ENCODE data around the gene ZNF385D. TPM values are rescaled to one million over a fixed set of nuclear protein-coding genes. Genes with fewer than 3 reads are reported as not detected.

Gene ZNF385D
- total RNA-seq, 1 experiment from 2014 or later: 0.28 TPM

DNA sequence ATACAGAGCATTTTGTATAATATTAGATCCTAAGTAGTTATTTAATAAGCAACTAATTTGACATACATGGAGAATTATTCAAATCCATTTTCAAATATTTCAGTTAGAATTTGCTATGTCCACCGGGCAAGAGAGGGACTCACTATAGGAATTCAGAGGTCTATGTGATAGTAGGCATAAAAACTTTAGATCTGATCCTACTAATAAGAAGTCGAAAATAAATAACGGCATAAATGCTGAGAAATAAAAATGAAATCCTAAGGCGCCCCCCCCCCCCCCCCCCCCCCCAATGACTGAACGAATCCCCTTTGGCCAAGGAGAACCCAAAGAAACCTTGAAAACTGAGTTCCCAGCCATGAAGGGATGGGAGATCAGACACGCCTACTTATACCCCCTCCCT is 80.6 kb downstream of the ZNF385D start:
- no TSS peak for BruUV-seq (replicated peaks)
- Histone ChIP-seq H3K9me2 (ENCODE audit: insufficient read depth) (0 out of 2 replicates have a peak, but pooled peaks cover 5% of the 10 kb centered on the region), H3K79me2 (ENCODE audit: low read depth) (no peaks in the 10 kb centered on the region), H4K20me1 (ENCODE audit: insufficient read depth) (no peaks in the 10 kb centered on the region), H3K4me3 (no peak overlapping the region), H3K9me3 (ENCODE audit: insufficient read depth, low read depth) (no peaks in the 10 kb centered on the region), H3F3A (ENCODE audit: insufficient read depth, low read depth) (no peaks in the 10 kb centered on the region), H3K4me2 (no peak overlapping the region), H3K27me3 (ENCODE audit: insufficient read depth, low read depth) (no peaks in the 10 kb centered on the region), H2AFZ (no peak overlapping the region), H3K36me3 (ENCODE audit: low read depth) (no peaks in the 10 kb centered on the region), H3K27ac (no peak overlapping the region), H3K4me1 (replicated peaks; ENCODE audit: insufficient read depth) (no peaks in the 10 kb centered on the region)
- intact Hi-C loops (cut with micrococcal nuclease; ENCODE audit: unreplicated experiment): no loop called here
- no peak for DNase-seq
- TF ChIP-seq, protein P1, sequence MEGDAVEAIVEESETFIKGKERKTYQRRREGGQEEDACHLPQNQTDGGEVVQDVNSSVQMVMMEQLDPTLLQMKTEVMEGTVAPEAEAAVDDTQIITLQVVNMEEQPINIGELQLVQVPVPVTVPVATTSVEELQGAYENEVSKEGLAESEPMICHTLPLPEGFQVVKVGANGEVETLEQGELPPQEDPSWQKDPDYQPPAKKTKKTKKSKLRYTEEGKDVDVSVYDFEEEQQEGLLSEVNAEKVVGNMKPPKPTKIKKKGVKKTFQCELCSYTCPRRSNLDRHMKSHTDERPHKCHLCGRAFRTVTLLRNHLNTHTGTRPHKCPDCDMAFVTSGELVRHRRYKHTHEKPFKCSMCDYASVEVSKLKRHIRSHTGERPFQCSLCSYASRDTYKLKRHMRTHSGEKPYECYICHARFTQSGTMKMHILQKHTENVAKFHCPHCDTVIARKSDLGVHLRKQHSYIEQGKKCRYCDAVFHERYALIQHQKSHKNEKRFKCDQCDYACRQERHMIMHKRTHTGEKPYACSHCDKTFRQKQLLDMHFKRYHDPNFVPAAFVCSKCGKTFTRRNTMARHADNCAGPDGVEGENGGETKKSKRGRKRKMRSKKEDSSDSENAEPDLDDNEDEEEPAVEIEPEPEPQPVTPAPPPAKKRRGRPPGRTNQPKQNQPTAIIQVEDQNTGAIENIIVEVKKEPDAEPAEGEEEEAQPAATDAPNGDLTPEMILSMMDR (conservative IDR thresholded peaks at IDR 0.05): no peak
- TF ChIP-seq EZH2 (IDR thresholded peaks at IDR 0.05; ENCODE audit: low read depth): no peak
- ChIA-PET CTCF (no interaction called here), POLR2A (ENCODE audit: unreplicated experiment) (no interaction called here)

DNA sequence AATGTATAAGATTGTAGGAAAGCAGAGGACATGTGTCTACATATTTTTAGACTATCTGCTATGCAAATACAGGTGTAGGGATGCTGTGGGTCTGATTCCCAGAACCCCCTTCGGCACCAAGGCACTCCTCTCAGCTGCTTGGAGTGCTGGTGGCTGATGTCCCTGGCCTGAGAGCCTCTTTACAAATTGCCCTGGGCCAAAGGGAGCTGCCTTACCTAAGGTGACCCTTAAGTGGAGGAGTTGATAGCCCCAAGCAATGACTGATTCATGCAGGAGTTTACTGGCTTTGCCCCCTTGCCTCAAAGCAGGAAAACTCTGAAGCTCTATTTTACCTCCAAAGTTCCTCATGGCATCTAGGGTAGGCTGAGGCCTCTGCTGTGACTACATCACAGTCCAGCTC is 83.0 kb downstream of the ZNF385D start:
- H3K79me2 ChIP-seq (ENCODE audit: low read depth): no peaks in the 10 kb centered on the region

DNA sequence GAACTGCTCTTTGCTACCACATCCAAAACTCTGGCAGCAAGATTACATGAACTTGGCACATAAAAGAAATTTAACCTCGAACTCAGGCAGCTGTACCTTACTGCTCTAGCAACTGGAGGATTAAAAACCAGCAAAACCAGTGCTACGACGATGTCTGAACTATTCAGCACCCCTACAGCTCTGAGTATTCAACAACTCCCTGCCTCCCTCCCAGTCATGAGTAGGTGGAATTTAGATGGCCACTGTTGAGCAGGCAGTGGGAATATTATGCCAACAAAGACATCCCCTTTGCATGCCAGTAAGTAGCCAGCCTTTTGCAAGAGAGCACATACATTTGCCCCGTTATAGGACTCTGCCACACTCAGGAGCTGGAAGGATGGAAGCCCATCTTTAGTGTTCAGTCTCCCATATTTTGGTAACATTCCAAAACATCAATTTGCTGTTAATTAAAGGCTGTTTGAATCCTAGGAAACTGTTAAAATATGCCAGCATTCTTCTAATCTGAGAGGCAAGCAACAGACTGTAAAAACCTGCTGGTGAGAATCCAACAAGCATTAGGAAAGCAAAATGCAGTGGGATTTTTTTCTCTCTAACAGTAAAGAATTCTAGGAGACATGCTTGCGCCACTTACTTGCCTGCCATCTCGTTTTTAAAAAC is 85.4 kb downstream of the ZNF385D start:
- no peaks in the 10 kb centered on the region for H3K4me1 ChIP-seq (replicated peaks; ENCODE audit: insufficient read depth)
- no peaks in the 10 kb centered on the region for H3K79me2 ChIP-seq (ENCODE audit: low read depth)
- H3F3A ChIP-seq (ENCODE audit: insufficient read depth, low read depth): no peaks in the 10 kb centered on the region
- no peaks in the 10 kb centered on the region for H3K9me3 ChIP-seq (ENCODE audit: insufficient read depth, low read depth)
- intact Hi-C loops (cut with micrococcal nuclease; ENCODE audit: unreplicated experiment): no loop called here
- H4K20me1 ChIP-seq (ENCODE audit: insufficient read depth): no peaks in the 10 kb centered on the region
- H3K4me3 ChIP-seq: no peak overlapping the region
- no peaks in the 10 kb centered on the region for H3K36me3 ChIP-seq (ENCODE audit: low read depth)
- H3K9me2 ChIP-seq (ENCODE audit: insufficient read depth): no peaks in the 10 kb centered on the region
- DNase-seq: peak in 1 of 2 experiments; percentile 3
- no peak overlapping the region for H3K4me2 ChIP-seq
- POLR2A ChIA-PET (ENCODE audit: unreplicated experiment): no interaction called here
- no peak overlapping the region for H3K27ac ChIP-seq
- BruUV-seq (replicated peaks): no TSS peak
- TF ChIP-seq, protein P1 (conservative IDR thresholded peaks at IDR 0.05): no peak
- no peak for TF ChIP-seq EZH2 (IDR thresholded peaks at IDR 0.05; ENCODE audit: low read depth)
- no peak overlapping the region for H2AFZ ChIP-seq
- CTCF ChIA-PET: no interaction called here
- H3K27me3 ChIP-seq (ENCODE audit: insufficient read depth, low read depth): no peaks in the 10 kb centered on the region

More for the DNA sequence above, 83.0 kb downstream of the ZNF385D start:
- Histone ChIP-seq H3K27me3 (ENCODE audit: insufficient read depth, low read depth) (no peaks in the 10 kb centered on the region), H3K36me3 (ENCODE audit: low read depth) (no peaks in the 10 kb centered on the region), H3K4me2 (no peak overlapping the region), H3F3A (ENCODE audit: insufficient read depth, low read depth) (no peaks in the 10 kb centered on the region), H3K27ac (no peak overlapping the region), H3K9me2 (ENCODE audit: insufficient read depth) (no peaks in the 10 kb centered on the region), H3K4me3 (no peak overlapping the region), H3K4me1 (replicated peaks; ENCODE audit: insufficient read depth) (no peaks in the 10 kb centered on the region), H2AFZ (peak overlapping the region; percentile 56; the same call in 1 of the 2 replicates), H3K9me3 (ENCODE audit: insufficient read depth, low read depth) (no peaks in the 10 kb centered on the region), H4K20me1 (ENCODE audit: insufficient read depth) (no peaks in the 10 kb centered on the region)
- BruUV-seq (replicated peaks): no TSS peak
- ChIA-PET POLR2A (ENCODE audit: unreplicated experiment) (no interaction called here), CTCF (no interaction called here)
- intact Hi-C loops (cut with micrococcal nuclease; ENCODE audit: unreplicated experiment): no loop called here
- no peak for DNase-seq
- TF ChIP-seq EZH2 (IDR thresholded peaks at IDR 0.05; ENCODE audit: low read depth): no peak
- TF ChIP-seq, protein P1 (conservative IDR thresholded peaks at IDR 0.05): no peak

All from PC-9 (cell line).